Mesenchymal stem cell (in vitro differentiated cells and primary cell): ENCODE measurements around the gene SLC35D2. TPM values are rescaled to one million over a fixed set of nuclear protein-coding genes. Genes with fewer than 3 reads are reported as not detected.

Experiments used
- DNase-seq: peaks from one replicate; pipeline ENCODE4 v3.0.0-alpha.2; 2013
- H2AFZ ChIP-seq: one replicate; pipeline ENCODE4 v1.6.1; 2013; ENCODE audit warnings: low read depth, mild to moderate bottlenecking, control low read depth, inconsistent platforms, low read length, moderate library complexity
- H2AK5ac ChIP-seq: 2 replicates; pipeline ENCODE4 v1.6.1; 2013; ENCODE audit warnings: low read length, moderate library complexity, mild to moderate bottlenecking, inconsistent platforms; ENCODE audit not compliant: severe bottlenecking
- H2BK120ac ChIP-seq: one replicate; pipeline ENCODE4 v1.6.1; 2013; ENCODE audit warnings: low read depth, mild to moderate bottlenecking, inconsistent platforms, low read length, moderate library complexity
- H2BK12ac ChIP-seq, 2 experiments: one replicate each; pipeline ENCODE4 v1.6.1; 2013; ENCODE audit warnings: inconsistent platforms in 2 of 2, low read length in 2 of 2, mild to moderate bottlenecking in 2 of 2, moderate library complexity in 2 of 2, control low read depth in 1 of 2
- H2BK15ac ChIP-seq: one replicate; pipeline ENCODE4 v1.6.1; 2013; ENCODE audit warnings: mild to moderate bottlenecking, low read depth, inconsistent platforms; ENCODE audit not compliant: poor library complexity, severe bottlenecking
- H2BK5ac ChIP-seq: 2 replicates; pipeline ENCODE4 v1.6.1; 2013; ENCODE audit warnings: low read depth, mild to moderate bottlenecking, low read length, control low read depth, inconsistent platforms; ENCODE audit not compliant: poor library complexity, severe bottlenecking
- H3K14ac ChIP-seq, 2 experiments: one replicate each; pipeline ENCODE4 v1.6.1; 2013; ENCODE audit warnings: inconsistent platforms in 2 of 2, low read length in 2 of 2, control low read depth in 1 of 2, mild to moderate bottlenecking in 1 of 2, moderate library complexity in 1 of 2
- H3K18ac ChIP-seq, 2 experiments: one replicate each; pipeline ENCODE4 v1.6.1; 2013; ENCODE audit warnings: inconsistent platforms in 2 of 2, low read length in 2 of 2, control low read depth in 1 of 2, low read depth in 1 of 2, mild to moderate bottlenecking in 1 of 2
- H3K23ac ChIP-seq, 2 experiments: one replicate each; pipeline ENCODE4 v1.6.1; 2013; ENCODE audit warnings: inconsistent platforms in 2 of 2, low read length in 2 of 2, mild to moderate bottlenecking in 2 of 2, moderate library complexity in 2 of 2, control low read depth in 1 of 2
- H3K27ac ChIP-seq: 2 replicates; pipeline ENCODE4 v1.5.1; 2013; ENCODE audit warnings: mild to moderate bottlenecking, moderate library complexity, low read length, control low read depth, inconsistent platforms; ENCODE audit not compliant: poor library complexity, severe bottlenecking
- H3K27me3 ChIP-seq, 2 experiments: 2 replicates each; pipeline versions ENCODE4 v1.6.1 to v1.7.0; 2013; ENCODE audit warnings: low read length in 2 of 2, mild to moderate bottlenecking in 2 of 2, moderate library complexity in 2 of 2, control low read depth in 1 of 2, inconsistent platforms in 1 of 2; ENCODE audit not compliant: control insufficient read depth in 1 of 2, insufficient read depth in 1 of 2
- H3K36me3 ChIP-seq, 2 experiments: 2 replicates each; pipeline versions ENCODE4 v1.6.1 to v1.7.0; 2013; ENCODE audit warnings: low read length in 2 of 2, control low read depth in 1 of 2, inconsistent platforms in 1 of 2, low read depth in 1 of 2, mild to moderate bottlenecking in 1 of 2; ENCODE audit not compliant: insufficient read depth in 2 of 2, control insufficient read depth in 1 of 2
- H3K4ac ChIP-seq, 2 experiments: one replicate each; pipeline ENCODE4 v1.6.1; 2013; ENCODE audit warnings: inconsistent platforms in 2 of 2, low read length in 2 of 2, mild to moderate bottlenecking in 2 of 2, moderate library complexity in 2 of 2, control low read depth in 1 of 2, low read depth in 1 of 2
- H3K4me1 ChIP-seq: 2 replicates; pipeline ENCODE4 v1.6.1; 2013; ENCODE audit warnings: low read depth, low read length, control low read depth; ENCODE audit not compliant: control insufficient read depth, insufficient read depth
- H3K4me2 ChIP-seq: 2 replicates; pipeline ENCODE4 v1.6.1; 2013; ENCODE audit warnings: low read length, mild to moderate bottlenecking, inconsistent platforms; ENCODE audit not compliant: poor library complexity, severe bottlenecking
- H3K4me3 ChIP-seq, 2 experiments: 2 replicates each; pipeline versions ENCODE4 v1.5.1 to v1.7.0; 2013; ENCODE audit warnings: low read length in 2 of 2, mild to moderate bottlenecking in 2 of 2, control low read depth in 1 of 2, low read depth in 1 of 2; ENCODE audit not compliant: insufficient read depth in 1 of 2
- H3K79me1 ChIP-seq: replicated peaks from 2 replicates; pipeline ENCODE4 v1.6.1; 2013; ENCODE audit warnings: mild to moderate bottlenecking, control low read depth, low read length, inconsistent platforms; ENCODE audit not compliant: poor library complexity, severe bottlenecking
- H3K9ac ChIP-seq: 2 replicates; pipeline ENCODE4 v1.7.0; 2013; ENCODE audit warnings: mild to moderate bottlenecking, low read length, moderate library complexity
- H3K9me3 ChIP-seq: 2 replicates; pipeline ENCODE4 v1.7.0; 2013; ENCODE audit warnings: mild to moderate bottlenecking, low read length; ENCODE audit not compliant: control insufficient read depth
- H4K8ac ChIP-seq: one replicate; pipeline ENCODE4 v1.6.1; 2013; ENCODE audit warnings: inconsistent platforms, mild to moderate bottlenecking, low read length, moderate library complexity
- H4K91ac ChIP-seq: one replicate; pipeline ENCODE4 v1.6.1; 2013; ENCODE audit warnings: mild to moderate bottlenecking, low read length, inconsistent platforms
- WGBS: methylation state at CpG from one replicate; pipeline ENCODE4 v1.1.7; 2013; ENCODE audit warnings: mixed read lengths; 5-methylcytosine and 5-hydroxymethylcytosine counted together
- polyA plus RNA-seq, 2 experiments: library from polyadenylated mRNA; stranded (reverse); fragments of 200-250 nt; gene quantifications; one replicate each; pipeline ENCODE4 v1.2.3, GENCODE V29; 2013

Gene SLC35D2
- 36.4 TPM for polyA plus RNA-seq (2013, experiment 1 of 2)
- polyA plus RNA-seq (2013, experiment 2 of 2) = 37.6 TPM

DNA sequence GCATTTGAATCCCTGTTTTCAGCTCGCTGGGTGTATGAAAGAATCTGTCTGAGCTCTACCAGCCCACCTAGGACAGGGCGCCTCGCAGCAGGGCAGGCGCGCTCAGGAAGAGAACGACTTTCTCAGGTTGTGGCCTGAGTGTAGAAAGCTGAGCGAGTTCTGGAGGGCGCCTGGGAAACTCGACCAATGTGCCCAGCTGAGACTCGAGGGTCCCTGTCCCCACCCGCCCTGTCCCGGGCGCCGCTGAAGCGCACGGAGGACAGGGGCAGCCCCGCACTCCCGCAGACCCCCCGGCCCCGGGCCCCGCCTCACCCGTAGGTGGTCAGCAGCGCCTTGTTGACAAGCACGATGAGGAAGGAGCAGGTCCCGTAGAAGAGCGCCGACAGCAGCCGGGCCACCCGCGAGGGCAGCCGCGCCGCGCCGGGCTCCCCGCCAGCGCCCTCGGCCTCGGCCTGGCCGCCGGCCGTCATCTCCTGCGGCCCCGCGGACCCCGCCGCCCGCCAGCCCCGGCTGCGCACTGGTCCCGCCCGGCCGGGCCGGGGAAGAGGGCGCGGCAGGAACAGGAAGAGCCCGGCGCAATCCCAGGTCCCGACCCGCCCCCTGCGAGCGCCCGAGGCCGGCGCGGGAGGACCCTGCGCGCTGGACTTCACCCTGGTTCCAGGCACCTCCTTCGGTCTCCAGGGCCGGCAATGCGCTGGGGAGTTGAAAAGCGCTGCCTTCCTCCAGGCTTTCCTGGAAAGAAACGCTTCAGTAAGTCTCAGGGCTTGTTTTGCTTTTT, at the start of gene SLC35D2:
TSS of gene SLC35D2 (minus strand) at position 547 of the 778 bp plus-strand sequence. CDS start at position 470, 77 bp downstream.
- peak; percentile 70 for DNase-seq
- H3K14ac ChIP-seq = peak within 1 kb of the TSS in 1 of 2 experiments; percentile 70
- peak within 1 kb of the TSS; percentile 69 for H3K4me2 ChIP-seq
- under 1% methylated on average over 51 of the region's 73 CpGs for WGBS
- peak within 1 kb of the TSS; percentile 52 for H2BK15ac ChIP-seq
- peak within 1 kb of the TSS; percentile 88 for H4K8ac ChIP-seq
- peak within 1 kb of the TSS in 1 of 2 experiments; percentile 79 for H3K4ac ChIP-seq
- peaks cover 14% of the 10 kb centered on the region for H3K79me1 ChIP-seq
- H2AFZ ChIP-seq = peak within 1 kb of the TSS; percentile 75
- no peak within 1 kb of the TSS for H4K91ac ChIP-seq
- no peak within 1 kb of the TSS for H2AK5ac ChIP-seq
- H3K4me3 ChIP-seq = peak within 1 kb of the TSS; percentile 83 to 97
- H3K9me3 ChIP-seq = no peaks in the 10 kb centered on the region
- H3K9ac ChIP-seq = peak within 1 kb of the TSS; percentile 88
- peak within 1 kb of the TSS; percentile 92 for H2BK120ac ChIP-seq
- H3K36me3 ChIP-seq = peaks cover 9 to 18% of the 10 kb centered on the region in 2 experiments
- peak within 1 kb of the TSS in 1 of 2 experiments; percentile 59 for H3K23ac ChIP-seq
- H3K18ac ChIP-seq = peak within 1 kb of the TSS; percentile 8 to 96
- H3K27me3 ChIP-seq = no peaks in the 10 kb centered on the region
- peak within 1 kb of the TSS; percentile 64 for H3K27ac ChIP-seq
- peak within 1 kb of the TSS; percentile 66 for H2BK5ac ChIP-seq
- peaks cover 12% of the 10 kb centered on the region for H3K4me1 ChIP-seq
- peak within 1 kb of the TSS in 1 of 2 experiments; percentile 63 for H2BK12ac ChIP-seq

- Histone ChIP-seq H3K18ac (no peak overlapping the region), H3K14ac (no peak overlapping the region), H4K91ac (no peak overlapping the region), H2AK5ac (no peak overlapping the region), H3K4me1 (no peaks in the 10 kb centered on the region), H3K36me3 (no peaks in the 10 kb centered on the region), H3K4me3 (no peak overlapping the region), H2BK5ac (no peak overlapping the region), H2AFZ (no peak overlapping the region), H2BK15ac (no peak overlapping the region), H4K8ac (no peak overlapping the region), H3K79me1 (no peaks in the 10 kb centered on the region), H3K9ac (no peak overlapping the region), H2BK12ac (no peak overlapping the region), H3K23ac (no peak overlapping the region), H3K27ac (no peak overlapping the region), H3K4me2 (no peak overlapping the region), H3K27me3 (no peaks in the 10 kb centered on the region), H3K4ac (no peak overlapping the region), H3K9me3 (no peaks in the 10 kb centered on the region), H2BK120ac (no peak overlapping the region)
- DNase-seq = no peak
- WGBS = 93% methylated on average over 2 of the region's 2 CpGs
Measured at GRCh38 chr9:96430377-96430776, 46.9 kb upstream of the SLC35D2 start.

DNA sequence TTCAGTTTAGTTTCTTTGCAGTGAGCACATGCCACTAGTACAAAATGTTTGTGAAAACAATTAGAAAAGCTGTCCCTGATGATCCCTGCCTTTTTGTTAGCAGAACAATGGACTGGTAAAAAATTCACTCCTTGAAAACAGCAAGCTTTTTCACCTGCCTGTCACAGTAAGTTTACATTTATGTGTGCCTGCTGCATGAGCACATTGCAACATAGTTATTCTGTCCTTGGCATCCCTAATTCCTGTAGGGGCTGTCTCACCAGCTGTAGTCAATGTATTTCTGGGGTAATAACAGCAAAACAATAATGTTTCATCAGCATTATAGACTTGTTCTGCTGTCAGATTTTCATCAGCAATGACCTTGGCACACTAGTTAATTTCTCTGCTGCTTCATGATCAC, 46.2 kb upstream of the SLC35D2 start:
- no peak overlapping the region for H4K91ac ChIP-seq
- no peak overlapping the region for H3K9ac ChIP-seq
- no peaks in the 10 kb centered on the region for H3K36me3 ChIP-seq
- no peak overlapping the region for H4K8ac ChIP-seq
- no peaks in the 10 kb centered on the region for H3K79me1 ChIP-seq
- no peaks in the 10 kb centered on the region for H3K4me1 ChIP-seq
- no peaks in the 10 kb centered on the region for H3K9me3 ChIP-seq
- H3K27me3 ChIP-seq = no peaks in the 10 kb centered on the region
- no peak overlapping the region for H3K4ac ChIP-seq
- H2BK12ac ChIP-seq = no peak overlapping the region
- no peak overlapping the region for H2BK15ac ChIP-seq
- no peak overlapping the region for H2BK5ac ChIP-seq
- no peak overlapping the region for H2BK120ac ChIP-seq
- no peak overlapping the region for H3K27ac ChIP-seq
- H2AFZ ChIP-seq = no peak overlapping the region
- no peak overlapping the region for H2AK5ac ChIP-seq
- H3K4me2 ChIP-seq = no peak overlapping the region
- H3K4me3 ChIP-seq = no peak overlapping the region
- no peak overlapping the region for H3K18ac ChIP-seq
- no peak for DNase-seq
- H3K23ac ChIP-seq = no peak overlapping the region
- H3K14ac ChIP-seq = no peak overlapping the region

DNA sequence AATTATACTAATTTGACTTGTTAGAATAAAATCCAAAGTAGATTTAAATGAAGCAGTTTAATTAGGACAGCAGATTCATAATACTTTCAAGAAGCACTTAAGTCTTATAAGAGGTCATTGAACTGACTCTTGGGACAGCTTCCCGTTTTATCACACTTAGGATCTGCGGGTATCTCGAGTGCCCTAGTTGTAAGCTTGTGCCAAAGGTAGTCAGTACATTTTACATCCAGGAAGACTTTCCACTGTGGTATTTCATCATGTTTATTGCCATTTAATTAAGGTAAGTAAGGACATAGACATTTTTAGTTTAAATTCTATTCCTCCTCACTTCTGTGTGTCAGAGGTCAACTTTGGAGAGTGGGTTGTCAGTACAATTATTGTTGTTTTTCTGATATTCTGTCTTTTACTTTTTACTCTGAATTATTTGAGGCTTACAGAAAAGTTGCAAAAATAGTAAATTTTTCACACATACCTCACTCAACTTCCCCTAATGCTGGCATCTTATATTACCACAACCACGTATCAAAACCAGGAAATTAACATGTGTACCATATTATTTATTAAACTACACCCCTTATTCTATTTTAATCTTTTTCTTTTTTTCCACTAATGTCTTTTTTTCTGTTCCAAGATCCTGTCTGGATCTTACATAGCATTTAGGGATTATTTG, 42.1 kb upstream of the SLC35D2 start:
- no peak for DNase-seq
- Histone ChIP-seq H2AFZ (no peak overlapping the region), H3K14ac (no peak overlapping the region), H3K4me1 (peaks cover 10% of the 10 kb centered on the region), H2BK15ac (no peak overlapping the region), H3K9ac (no peak overlapping the region), H3K9me3 (no peaks in the 10 kb centered on the region), H3K18ac (no peak overlapping the region), H3K27ac (no peak overlapping the region), H2BK12ac (no peak overlapping the region), H3K4me2 (no peak overlapping the region), H3K23ac (no peak overlapping the region), H2BK5ac (no peak overlapping the region), H3K36me3 (no peaks in the 10 kb centered on the region), H4K91ac (no peak overlapping the region), H3K79me1 (no peaks in the 10 kb centered on the region), H3K4ac (no peak overlapping the region), H3K27me3 (no peaks in the 10 kb centered on the region), H2BK120ac (no peak overlapping the region), H2AK5ac (no peak overlapping the region), H4K8ac (no peak overlapping the region), H3K4me3 (no peak overlapping the region)
- 87% methylated on average over 4 of the region's 4 CpGs for WGBS
